Kidney epithelial cell (primary cell): ENCODE measurements around the gene C1QC. TPM values are rescaled to one million over a fixed set of nuclear protein-coding genes. Genes with fewer than 3 reads are reported as not detected.

Experiments
- DNase-seq: peaks from one replicate; pipeline ENCODE4 v3.0.0-alpha.2; 2010; ENCODE audit warnings: low read depth
- H3K27me3 ChIP-seq: 2 replicates; pipeline ENCODE4 v1.6.0; 2011; ENCODE audit warnings: low read length; ENCODE audit not compliant: control insufficient read depth, insufficient read depth
- H3K36me3 ChIP-seq: 2 replicates; pipeline ENCODE4 v1.5.1; 2011; ENCODE audit warnings: low read length; ENCODE audit not compliant: control insufficient read depth, insufficient read depth
- H3K4me3 ChIP-seq: 2 replicates; pipeline ENCODE4 v1.5.1; 2011; ENCODE audit warnings: low read depth, mild to moderate bottlenecking, control low read depth, low read length
- total RNA-seq: library from RNA; depleted of rRNA; stranded (reverse); fragments of >200 nt; gene quantifications from 2 replicates; pipeline ENCODE4 v1.2.3, GENCODE V29; 2015
- TF ChIP-seq, protein P1 (sequence below): IDR thresholded peaks from 2 replicates; pipeline ENCODE4 v1.5.1; 2011; ENCODE audit warnings: mild to moderate bottlenecking, moderate library complexity, low read length, control low read depth, inconsistent platforms; ENCODE audit not compliant: insufficient read depth, poor library complexity, severe bottlenecking

C1QC gene
- total RNA-seq, 1 donor from 2014 or later, result 0.58 TPM

DNA sequence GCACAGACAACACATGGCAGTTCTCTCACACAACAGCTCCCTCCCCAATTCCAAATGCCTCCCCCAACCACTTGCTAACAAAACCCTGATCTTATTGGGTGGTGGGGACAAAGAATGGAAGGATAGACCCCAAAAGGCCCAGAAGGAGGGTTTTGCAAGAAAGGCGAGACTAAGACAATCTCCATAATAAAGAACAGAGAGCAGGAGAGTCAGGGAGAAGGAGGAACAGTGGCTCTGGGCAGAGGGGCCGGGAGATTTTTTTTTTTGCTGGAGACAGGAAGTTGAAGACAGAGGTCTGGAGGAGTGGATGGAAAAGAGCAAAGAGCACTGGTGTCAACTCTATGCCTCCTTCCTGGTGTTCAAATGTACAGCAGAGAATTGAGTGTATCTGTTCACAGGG, 13.5 kb upstream of the C1QC start:
- Histone ChIP-seq H3K36me3 (no peaks in the 10 kb centered on the region), H3K27me3 (peaks cover 44% of the 10 kb centered on the region), H3K4me3 (no peak overlapping the region)
- TF ChIP-seq, protein P1, sequence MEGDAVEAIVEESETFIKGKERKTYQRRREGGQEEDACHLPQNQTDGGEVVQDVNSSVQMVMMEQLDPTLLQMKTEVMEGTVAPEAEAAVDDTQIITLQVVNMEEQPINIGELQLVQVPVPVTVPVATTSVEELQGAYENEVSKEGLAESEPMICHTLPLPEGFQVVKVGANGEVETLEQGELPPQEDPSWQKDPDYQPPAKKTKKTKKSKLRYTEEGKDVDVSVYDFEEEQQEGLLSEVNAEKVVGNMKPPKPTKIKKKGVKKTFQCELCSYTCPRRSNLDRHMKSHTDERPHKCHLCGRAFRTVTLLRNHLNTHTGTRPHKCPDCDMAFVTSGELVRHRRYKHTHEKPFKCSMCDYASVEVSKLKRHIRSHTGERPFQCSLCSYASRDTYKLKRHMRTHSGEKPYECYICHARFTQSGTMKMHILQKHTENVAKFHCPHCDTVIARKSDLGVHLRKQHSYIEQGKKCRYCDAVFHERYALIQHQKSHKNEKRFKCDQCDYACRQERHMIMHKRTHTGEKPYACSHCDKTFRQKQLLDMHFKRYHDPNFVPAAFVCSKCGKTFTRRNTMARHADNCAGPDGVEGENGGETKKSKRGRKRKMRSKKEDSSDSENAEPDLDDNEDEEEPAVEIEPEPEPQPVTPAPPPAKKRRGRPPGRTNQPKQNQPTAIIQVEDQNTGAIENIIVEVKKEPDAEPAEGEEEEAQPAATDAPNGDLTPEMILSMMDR, result no peak
- no peak for DNase-seq

GRCh38 chr1:22633697-22634463, 9.6 kb upstream of the C1QC start:
- no peak for DNase-seq
- Histone ChIP-seq H3K36me3 (no peaks in the 10 kb centered on the region), H3K4me3 (no peak overlapping the region), H3K27me3 (peaks cover 31% of the 10 kb centered on the region)
- TF ChIP-seq, protein P1, result no peak

DNA sequence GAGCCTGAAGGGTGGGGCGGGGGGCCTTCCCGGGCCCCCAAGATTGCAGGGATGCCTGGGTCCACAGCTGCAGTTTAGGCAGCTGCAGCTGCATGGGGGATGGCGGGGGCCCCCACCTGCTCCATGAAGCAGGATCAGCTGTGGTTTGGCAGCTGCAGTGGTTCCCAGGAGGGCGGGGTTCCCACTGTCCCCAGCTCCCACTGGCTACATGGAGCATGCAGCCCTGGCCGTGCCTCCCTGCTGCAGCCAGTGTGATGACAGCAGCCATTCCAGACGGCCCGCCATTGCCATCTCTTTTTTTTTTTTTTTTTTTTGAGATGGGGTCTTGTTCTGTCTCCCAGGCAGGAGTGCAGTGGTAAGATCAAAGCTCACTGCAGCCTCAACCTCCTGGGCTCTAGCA, 8.0 kb upstream of the C1QC start:
- H3K4me3 ChIP-seq, result no peak overlapping the region
- H3K27me3 ChIP-seq, result peaks cover 28% of the 10 kb centered on the region
- H3K36me3 ChIP-seq, result no peaks in the 10 kb centered on the region
- DNase-seq, result no peak
- TF ChIP-seq, protein P1, result no peak

- peaks cover 34% of the 10 kb centered on the region for H3K27me3 ChIP-seq
- TF ChIP-seq, protein P1, result no peak
These were observed 7.1 kb upstream of the C1QC start, which contains the start of gene C1QA for GRCh38 chr1:22636353-22636752. C1QA (plus strand) TSS chr1:22636628; CDS start chr1:22637617, 989 bp downstream.

DNA sequence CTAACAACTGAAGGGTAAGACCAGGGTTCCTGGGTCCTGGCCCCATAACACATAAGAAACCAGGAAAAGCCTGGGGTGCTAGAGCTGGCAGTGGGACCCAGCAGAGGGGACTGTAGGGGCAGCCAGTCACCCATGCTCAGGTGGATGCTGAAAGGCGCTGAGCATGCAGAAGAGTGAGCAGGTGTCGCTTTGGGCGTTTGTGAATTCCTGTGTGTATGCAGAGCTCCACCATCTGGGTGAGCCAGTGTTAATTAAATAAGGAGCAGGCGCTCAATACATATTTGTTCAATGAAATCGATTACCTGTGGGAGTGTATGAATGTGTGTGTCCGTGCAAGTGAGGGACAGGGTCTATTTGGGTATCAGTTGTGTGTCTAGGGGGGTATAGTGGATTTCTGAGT, 6.5 kb upstream of the C1QC start:
- peaks cover 38% of the 10 kb centered on the region for H3K27me3 ChIP-seq
- no peaks in the 10 kb centered on the region for H3K36me3 ChIP-seq
- TF ChIP-seq, protein P1, result no peak
- no peak for DNase-seq
- H3K4me3 ChIP-seq, result no peak overlapping the region

More at GRCh38 chr1:22636353-22636752, 7.1 kb upstream of the C1QC start, which contains the start of gene C1QA:
- DNase-seq, result no peak
- Histone ChIP-seq H3K4me3 (no peak within 1 kb of the TSS), H3K36me3 (no peaks in the 10 kb centered on the region)
